K562 (cell line): ENCODE measurements around the gene AAK1. TPM values are rescaled to one million over a fixed set of nuclear protein-coding genes. Genes with fewer than 3 reads are reported as not detected.

Experiments
- ATAC-seq: fragments of 200-7000 bp; cut with Tn5 transposase; 3 replicates; pipeline ENCODE4 v1.9.1; 2020; ENCODE audit warnings: moderate library complexity
- BruUV-seq: library from RNA; stranded (reverse); fragments of 400-500 nt; replicated peaks from 2 replicates; lab custom pipeline; 2021; lab: Mats Ljungman, UMichigan
- CTCF ChIA-PET: fragments of 300-600 bp; formaldehyde crosslinking; extraction: SDS; loops from one replicate; lab custom pipeline; 2021; ENCODE audit warnings: low intra/inter-chr PET ratio; lab: Yijun Ruan, JAX
- POLR2A ChIA-PET: fragments of 300-600, 350-650 bp; sonication (Branson Sonifier 250); formaldehyde crosslinking; extraction: SDS; loops from one replicate; lab custom pipeline; 2021; ENCODE audit warnings: antibody characterized with exemption, inconsistent platforms; lab: Yijun Ruan, JAX
- DNase-seq, 4 experiments: peaks; one replicate each; pipeline versions ENCODE4 v3.0.0 to v3.0.0-alpha.2; 2011 to 2018; ENCODE audit warnings: low spot score in 3 of 4, mixed read lengths in 3 of 4; ENCODE audit errors: extremely low read depth in 1 of 4
- FAIRE-seq: peaks from 2 replicates; lab custom pipeline; 2011; peaks lifted over from hg19 to GRCh38; lab: Jason Lieb, UNC
- H2AFZ ChIP-seq: 2 replicates; pipeline ENCODE4 v1.6.0; 2011; ENCODE audit warnings: low read depth, low read length, control low read depth, inconsistent platforms
- H3K27ac ChIP-seq: fragments of 200-600 bp; 3 replicates; pipeline ENCODE4 v1.8.0; 2011; ENCODE audit warnings: low read depth, mild to moderate bottlenecking, control low read depth, inconsistent platforms, low read length, moderate library complexity, mixed read lengths; ENCODE audit errors: extremely low read depth
- H3K27me3 ChIP-seq, 2 experiments: fragments of 300-600 bp in 1 of 2; 2 replicates in 1 of 2; 3 replicates in 1 of 2; pipeline versions ENCODE4 v1.6.0 to v1.8.0; 2011; ENCODE audit warnings: inconsistent platforms in 2 of 2, low read length in 2 of 2, mild to moderate bottlenecking in 1 of 2, mixed read lengths in 1 of 2, moderate library complexity in 1 of 2; ENCODE audit not compliant: control insufficient read depth in 2 of 2, insufficient read depth in 2 of 2
- H3K36me3 ChIP-seq: fragments of 300-600 bp; 3 replicates; pipeline ENCODE4 v1.8.0; 2011; ENCODE audit warnings: mild to moderate bottlenecking, low read length, inconsistent platforms; ENCODE audit not compliant: control insufficient read depth, insufficient read depth
- H3K4me1 ChIP-seq, 2 experiments: fragments of 200-600 bp in 1 of 2; replicated peaks in 1 of 2; 2 replicates in 1 of 2; 3 replicates in 1 of 2; pipeline versions ENCODE4 v1.5.1 to v1.8.0; 2011; ENCODE audit warnings: inconsistent platforms in 2 of 2, low read length in 2 of 2, mild to moderate bottlenecking in 1 of 2, mixed read lengths in 1 of 2, moderate library complexity in 1 of 2; ENCODE audit not compliant: control insufficient read depth in 2 of 2, insufficient read depth in 2 of 2
- H3K4me2 ChIP-seq: 2 replicates; pipeline ENCODE4 v1.6.1; 2011; ENCODE audit warnings: low read length, control low read depth, inconsistent platforms, mixed read lengths; ENCODE audit not compliant: insufficient read depth
- H3K4me3 ChIP-seq: fragments of 200-600 bp; sonication (generic), shearing (Covaris generic); 2 replicates; pipeline ENCODE4 v1.5.1; 2016; ENCODE audit warnings: control low read depth, inconsistent platforms
- H3K79me2 ChIP-seq: fragments of 200-600 bp; 3 replicates; pipeline ENCODE4 v1.8.0; 2011; ENCODE audit warnings: low read length, inconsistent platforms; ENCODE audit not compliant: control insufficient read depth, insufficient read depth
- H3K9ac ChIP-seq, 2 experiments: 2 replicates each; pipeline versions ENCODE4 v1.6.0 to v1.6.1; 2011; ENCODE audit warnings: low read depth in 2 of 2, low read length in 2 of 2, control low read depth in 1 of 2, inconsistent platforms in 1 of 2, mild to moderate bottlenecking in 1 of 2, mixed read lengths in 1 of 2; ENCODE audit not compliant: insufficient read depth in 1 of 2
- H3K9me1 ChIP-seq: one replicate; pipeline ENCODE4 v1.6.0; 2011; ENCODE audit warnings: inconsistent platforms, mild to moderate bottlenecking, low read length, moderate library complexity; ENCODE audit not compliant: control insufficient read depth, insufficient read depth
- H3K9me3 ChIP-seq: replicated peaks from 2 replicates; pipeline ENCODE4 v1.5.1; 2011; ENCODE audit warnings: low read depth, low read length, inconsistent platforms; ENCODE audit not compliant: control insufficient read depth, insufficient read depth
- H4K20me1 ChIP-seq: replicated peaks from 2 replicates; pipeline ENCODE4 v1.6.1; 2011; ENCODE audit warnings: low read length, inconsistent platforms, mixed read lengths; ENCODE audit not compliant: control insufficient read depth, insufficient read depth
- MEIS2 ChIP-seq: fragments of 450-650 bp; IDR thresholded peaks from 2 replicates; pipeline ENCODE4 v1.6.1; 2014; ENCODE audit warnings: mild to moderate bottlenecking; ENCODE audit not compliant: partially characterized antibody
- POLR2B ChIP-seq: fragments of 450-650 bp; IDR thresholded peaks from 2 replicates; pipeline ENCODE4 v1.6.1; 2018; ENCODE audit warnings: low read depth; ENCODE audit not compliant: partially characterized antibody
- PPARD ChIP-seq: fragments of 250-450 bp; sonication (Bioruptor Pico); IDR thresholded peaks from 2 replicates; pipeline ENCODE4 v1.8.0; 2022; ENCODE audit warnings: inconsistent platforms, mild to moderate bottlenecking, moderate library complexity
- WGBS: fragments of 100-300 bp; shearing (Covaris generic); methylation state at CpG from one replicate; pipeline ENCODE4 v1.1.6; 2016; ENCODE audit warnings: low coverage, mixed read lengths; ENCODE audit not compliant: insufficient coverage; ENCODE audit errors: missing lambda C conversion rate; 5-methylcytosine and 5-hydroxymethylcytosine counted together
- in situ Hi-C: fragments of 300-500 bp; cut with MboI; formaldehyde crosslinking; loops from 4 replicates; pipeline ENCODE4 v1.15.0; 2018; ENCODE audit warnings: inconsistent platforms, mixed read lengths
- intact Hi-C: fragments of 100-400 bp; cut with micrococcal nuclease; formaldehyde crosslinking; loops from 2 replicates; pipeline ENCODE4 v1.14.2; 2022
- polyA plus RNA-seq, 8 experiments: library from polyadenylated mRNA; depleted of rRNA in 4 of 8; stranded (reverse) in 5 of 8; unstranded in 3 of 8; fragments of >200 nt; fragmentation: Nextera tagmentation in 2 of 8; fragmentation: Illumina TruSeq in 1 of 8; extraction: Ambion mirVana in 2 of 8; extraction: Trizol in 1 of 8; gene quantifications; 2 replicates each; pipeline versions ENCODE4 v1.2.1 to v1.2.3, GENCODE V29; 2011 to 2014; ENCODE audit warnings: inconsistent platforms in 1 of 8, missing spikeins in 1 of 8
- total RNA-seq, 7 experiments: library from RNA; depleted of rRNA in 6 of 7; stranded (reverse); fragments of >200 nt in 6 of 7; fragmentation: Illumina TruSeq in 2 of 7; extraction: Trizol in 2 of 7; gene quantifications; 2 replicates each; pipeline versions ENCODE4 v1.2.1 to v1.2.3, GENCODE V29; 2011 to 2021; ENCODE audit warnings: low replicate concordance in 1 of 7
- TF ChIP-seq, protein P1 (sequence below), 2 experiments: fragments of 450-650 bp in 1 of 2; sonication (generic) in 1 of 2; formaldehyde crosslinking in 1 of 2; IDR thresholded peaks; 2 replicates each; pipeline versions ENCODE4 v1.7.1 to v1.9.0; 2016 to 2022; ENCODE audit warnings: inconsistent platforms in 1 of 2, mild to moderate bottlenecking in 1 of 2, missing genetic modification reagents in 1 of 2

Gene AAK1
- total and polyA plus RNA-seq, 9 of the 15 experiments (the other 6 are each of a cell fraction or from before 2014, with no cell fraction given): 0.89 to 17.1 (median 6.0) TPM

DNA sequence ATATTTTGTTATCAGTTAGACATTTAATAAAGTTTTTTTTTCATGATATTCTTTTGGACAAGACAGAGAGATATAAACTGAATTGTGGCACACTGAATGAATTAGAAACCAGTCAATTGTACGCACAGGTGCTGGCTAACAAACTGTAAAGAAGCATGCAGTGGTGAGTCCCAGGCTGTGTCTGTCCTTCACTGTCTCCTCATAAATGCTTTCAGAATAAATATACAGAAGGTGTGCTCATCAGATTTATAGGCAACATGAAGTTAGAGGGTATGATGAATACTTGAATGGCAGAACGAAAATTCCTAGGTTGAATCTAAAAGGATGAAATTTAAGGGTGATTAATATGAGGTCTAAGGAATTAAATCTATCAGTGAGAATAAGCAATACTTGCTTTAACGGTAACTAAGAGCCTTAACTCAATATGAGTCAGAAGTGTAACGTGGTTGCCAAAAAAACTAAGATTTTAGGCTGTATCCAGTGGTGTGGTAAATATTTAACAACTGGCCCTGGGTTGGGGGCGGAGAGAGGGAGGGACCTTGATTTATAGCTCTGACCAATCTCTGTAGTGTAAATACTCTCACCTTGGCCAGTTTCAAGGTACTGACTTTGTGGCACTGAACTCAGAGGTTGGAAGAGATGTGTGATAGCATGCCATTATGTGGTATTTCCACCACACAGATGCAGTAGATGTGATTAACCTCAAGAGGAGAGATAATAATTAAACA, 41.9 kb upstream of the AAK1 start:
- Histone ChIP-seq H3K79me2 (no peaks in the 10 kb centered on the region), H3K4me2 (no peak overlapping the region), H3K9me3 (no peaks in the 10 kb centered on the region), H3K27me3 (no peaks in the 10 kb centered on the region), H3K4me1 (peaks cover 0 to 23% of the 10 kb centered on the region in 2 experiments; a peak in 3 of 5 replicates), H4K20me1 (no peaks in the 10 kb centered on the region), H3K4me3 (no peak overlapping the region), H3K9ac (no peak overlapping the region), H3K36me3 (no peaks in the 10 kb centered on the region), H3K9me1 (no peaks in the 10 kb centered on the region), H3K27ac (no peak overlapping the region), H2AFZ (no peak overlapping the region)
- ChIA-PET POLR2A (no interaction called here), CTCF (no interaction called here)
- in situ Hi-C loops (no loop called here), intact Hi-C loops (no loop called here)
- 33% methylated on average over 5 of the region's 5 CpGs for WGBS
- TF ChIP-seq, protein P1, sequence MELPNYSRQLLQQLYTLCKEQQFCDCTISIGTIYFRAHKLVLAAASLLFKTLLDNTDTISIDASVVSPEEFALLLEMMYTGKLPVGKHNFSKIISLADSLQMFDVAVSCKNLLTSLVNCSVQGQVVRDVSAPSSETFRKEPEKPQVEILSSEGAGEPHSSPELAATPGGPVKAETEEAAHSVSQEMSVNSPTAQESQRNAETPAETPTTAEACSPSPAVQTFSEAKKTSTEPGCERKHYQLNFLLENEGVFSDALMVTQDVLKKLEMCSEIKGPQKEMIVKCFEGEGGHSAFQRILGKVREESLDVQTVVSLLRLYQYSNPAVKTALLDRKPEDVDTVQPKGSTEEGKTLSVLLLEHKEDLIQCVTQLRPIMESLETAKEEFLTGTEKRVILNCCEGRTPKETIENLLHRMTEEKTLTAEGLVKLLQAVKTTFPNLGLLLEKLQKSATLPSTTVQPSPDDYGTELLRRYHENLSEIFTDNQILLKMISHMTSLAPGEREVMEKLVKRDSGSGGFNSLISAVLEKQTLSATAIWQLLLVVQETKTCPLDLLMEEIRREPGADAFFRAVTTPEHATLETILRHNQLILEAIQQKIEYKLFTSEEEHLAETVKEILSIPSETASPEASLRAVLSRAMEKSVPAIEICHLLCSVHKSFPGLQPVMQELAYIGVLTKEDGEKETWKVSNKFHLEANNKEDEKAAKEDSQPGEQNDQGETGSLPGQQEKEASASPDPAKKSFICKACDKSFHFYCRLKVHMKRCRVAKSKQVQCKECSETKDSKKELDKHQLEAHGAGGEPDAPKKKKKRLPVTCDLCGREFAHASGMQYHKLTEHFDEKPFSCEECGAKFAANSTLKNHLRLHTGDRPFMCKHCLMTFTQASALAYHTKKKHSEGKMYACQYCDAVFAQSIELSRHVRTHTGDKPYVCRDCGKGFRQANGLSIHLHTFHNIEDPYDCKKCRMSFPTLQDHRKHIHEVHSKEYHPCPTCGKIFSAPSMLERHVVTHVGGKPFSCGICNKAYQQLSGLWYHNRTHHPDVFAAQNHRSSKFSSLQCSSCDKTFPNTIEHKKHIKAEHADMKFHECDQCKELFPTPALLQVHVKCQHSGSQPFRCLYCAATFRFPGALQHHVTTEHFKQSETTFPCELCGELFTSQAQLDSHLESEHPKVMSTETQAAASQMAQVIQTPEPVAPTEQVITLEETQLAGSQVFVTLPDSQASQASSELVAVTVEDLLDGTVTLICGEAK (IDR thresholded peaks at IDR 0.05): peak; percentile 62
- TF ChIP-seq, protein P1 (CRISPR knock-in tag; IDR thresholded peaks at IDR 0.05): no peak
- no peak for TF ChIP-seq POLR2B
- peak; percentile 36 for TF ChIP-seq MEIS2
- TF ChIP-seq PPARD (CRISPR knock-in tag): no peak
- FAIRE-seq (no peak), DNase-seq (no peak), ATAC-seq (peak; percentile 42; the same call in 2 of the 3 replicates)
- BruUV-seq: no TSS peak
